PFSK-1 (cell line): Measurements from ENCODE around the gene TTC27.

Source experiments
- POLR2AphosphoS5 ChIP-seq: IDR thresholded peaks from 2 replicates; pipeline ENCODE4 v1.6.1; 2012; ENCODE audit warnings: low read depth, mild to moderate bottlenecking, control low read depth, low read length, moderate library complexity
- TAF1 ChIP-seq: IDR thresholded peaks from 2 replicates; pipeline ENCODE4 v1.6.1; 2012; ENCODE audit warnings: low read length, control low read depth, borderline replicate concordance; ENCODE audit not compliant: insufficient read depth

DNA sequence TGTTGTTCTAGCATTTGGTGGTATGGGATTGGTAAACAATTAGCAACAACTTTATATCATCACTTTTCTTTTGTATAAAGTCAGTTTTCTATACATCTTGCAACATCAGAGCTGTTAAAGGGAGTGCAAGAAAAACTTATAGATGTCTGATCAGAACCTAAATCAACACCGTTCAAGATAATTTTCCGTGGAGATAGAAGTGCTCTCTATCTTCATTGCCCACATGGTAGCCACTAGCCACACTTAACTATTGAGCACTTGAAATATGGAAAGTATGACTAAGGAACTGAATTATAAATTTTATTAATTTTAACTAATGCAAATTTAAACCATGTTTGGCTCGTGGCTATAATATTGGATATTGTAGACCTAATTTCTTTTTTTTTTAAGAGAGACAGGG lies 5.2 kb downstream of the TTC27 start:
- TF ChIP-seq POLR2AphosphoS5, result no peak
- TF ChIP-seq TAF1, result no peak
